Stomach (tissue), 9 donors: ENCODE results near the gene GYG2. TPM values are rescaled to one million over a fixed set of nuclear protein-coding genes. Genes with fewer than 3 reads are reported as not detected.
A peak's percentile ranks its signal among the peaks of the same experiment; 100 is the strongest.

Source experiments
- DNase-seq, 2 donors: peaks; one replicate each; pipeline versions ENCODE4 v3.0.0 to v3.0.0-alpha.2; 2013 to 2019
- H3K27ac ChIP-seq, 5 donors: fragments of 200-600 bp in 4 of 5; sonication (generic) in 4 of 5; one replicate each; pipeline ENCODE4 v1.5.1; 2013 to 2019; ENCODE audit warnings: mild to moderate bottlenecking in 1 of 5, moderate library complexity in 1 of 5
- H3K27me3 ChIP-seq, 3 donors: fragments of 200-600 bp; sonication (generic); one replicate each; pipeline ENCODE4 v1.5.1; 2017 to 2019; ENCODE audit warnings: mixed run types in 1 of 3
- H3K36me3 ChIP-seq, 4 donors: fragments of 200-600 bp; sonication (generic); 1 replicate in 3 of 4; 2 replicates in 1 of 4; pipeline ENCODE4 v1.5.1; 2016 to 2019
- H3K4me1 ChIP-seq, 4 donors: fragments of 200-600 bp; sonication (generic); one replicate each; pipeline ENCODE4 v1.5.1; 2016 to 2019
- H3K4me3 ChIP-seq, 4 donors: fragments of 200-600 bp; sonication (generic) in 3 of 4; one replicate each; pipeline ENCODE4 v1.5.1; 2016 to 2019; ENCODE audit warnings: mild to moderate bottlenecking in 1 of 4
- H3K9me3 ChIP-seq, 4 donors: fragments of 200-600 bp; sonication (generic); one replicate each; pipeline ENCODE4 v1.5.1; 2016 to 2019
- EP300 ChIP-seq: sonication (generic); formaldehyde crosslinking; IDR thresholded peaks from one replicate; pipeline ENCODE4 v1.6.1; 2017; ENCODE audit warnings: antibody characterized with exemption
- POLR2A ChIP-seq, 4 donors: fragments of 450-650 bp; IDR thresholded peaks; one replicate each; pipeline ENCODE4 v1.6.1; 2016; ENCODE audit warnings: antibody characterized with exemption in 4 of 4, control low read depth in 2 of 4, mild to moderate bottlenecking in 1 of 4, moderate library complexity in 1 of 4
- POLR2AphosphoS5 ChIP-seq, 3 donors: sonication (generic); formaldehyde crosslinking; IDR thresholded peaks; one replicate each; pipeline ENCODE4 v1.6.1; 2016; ENCODE audit warnings: antibody characterized with exemption in 3 of 3
- WGBS, 5 donors: extraction: QIAGEN DNeasy Blood & Tissue Kit in 3 of 5; methylation state at CpG; one replicate each; pipeline versions ENCODE4 v1.1.5 to v1.1.7; 2013 to 2018; 5-methylcytosine and 5-hydroxymethylcytosine counted together
- intact Hi-C: fragments of 100-400 bp; cut with DNase I; formaldehyde crosslinking; loops from one replicate; pipeline ENCODE4 v1.15.1; 2023; ENCODE audit warnings: low total_unique reads
- polyA plus RNA-seq, 3 donors: library from polyadenylated mRNA; stranded (reverse); fragments of 200-250 nt; gene quantifications; one replicate each; pipeline ENCODE4 v1.2.3, GENCODE V29; 2013
- total RNA-seq, 5 donors: library from RNA; depleted of rRNA; stranded (reverse); fragments of >200 nt; gene quantifications; one replicate each; pipeline versions ENCODE4 v1.1.0 to v1.2.3, GENCODE V29; 2014 to 2016
- TF ChIP-seq, protein P1 (sequence below), 7 experiments: fragments of 450-650 bp in 4 of 7; fragments of 200-600 bp in 3 of 7; sonication (generic) in 3 of 7; IDR thresholded peaks; one replicate each; pipeline ENCODE4 v1.5.1; 2016 to 2019; ENCODE audit warnings: antibody characterized with exemption in 7 of 7, control low read depth in 2 of 7, mild to moderate bottlenecking in 1 of 7
- donor health status: healthy with polysubstance abuse.
- donor health status: Bipolar disorder and iron deficiency.
- donor health status: healthy.

GYG2 gene
- total and polyA plus RNA-seq, 8 donors = 2.2 to 6.2 (median 5.5) TPM

DNA sequence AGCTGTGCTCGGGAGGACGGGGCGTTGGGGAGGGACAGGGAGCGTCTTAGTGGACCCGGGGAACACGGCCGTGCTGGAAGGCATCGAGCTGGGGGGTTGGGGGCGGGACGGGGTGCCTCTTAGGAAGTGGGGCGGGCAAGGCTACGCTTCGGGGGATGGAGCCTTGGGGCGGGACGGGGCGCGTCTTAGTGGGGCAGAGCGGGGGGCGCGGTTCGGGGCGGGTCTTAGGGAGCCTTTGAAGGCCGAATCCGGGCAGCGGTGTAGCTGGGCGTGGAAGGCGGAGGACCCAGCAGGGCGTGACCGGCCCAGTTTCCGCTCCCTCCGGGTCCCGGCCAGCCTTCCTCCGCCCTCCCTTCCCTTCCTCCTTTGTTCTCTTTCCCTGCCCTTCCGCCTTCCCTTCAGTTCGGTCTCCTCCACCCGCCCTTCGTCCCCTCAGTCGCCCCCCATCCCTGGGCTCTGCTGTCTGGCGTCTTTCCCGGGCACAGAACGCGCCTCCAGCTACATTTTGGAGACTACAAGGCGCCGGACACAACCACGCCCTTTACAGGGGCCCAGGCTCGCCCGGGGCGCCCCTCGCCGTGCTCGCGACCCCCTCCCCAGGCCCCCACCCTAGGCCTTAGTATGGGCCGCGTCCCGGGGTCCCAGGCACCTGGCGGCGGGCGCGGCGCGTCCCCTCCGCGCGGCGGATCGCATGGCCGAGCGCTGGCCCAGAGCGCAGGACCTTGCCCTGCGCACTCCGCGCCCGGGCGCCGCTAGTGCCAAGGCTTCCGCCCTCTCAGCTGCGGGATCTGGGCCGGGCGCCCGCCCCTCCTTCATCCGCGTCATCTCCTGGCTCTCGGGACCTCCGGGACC is 100.1 kb downstream of the GYG2 start, which contains the start of gene ARSD:
ARSD (minus strand) TSS at position 757 of the 852 bp plus-strand sequence; CDS start at position 693, 64 bp downstream.
- DNase-seq = peak; percentile 95 to 97
- peak within 1 kb of the TSS; percentile 56 to 78 (median 67) for H3K4me3 ChIP-seq
- no peak for TF ChIP-seq EP300
- TF ChIP-seq, protein P1, sequence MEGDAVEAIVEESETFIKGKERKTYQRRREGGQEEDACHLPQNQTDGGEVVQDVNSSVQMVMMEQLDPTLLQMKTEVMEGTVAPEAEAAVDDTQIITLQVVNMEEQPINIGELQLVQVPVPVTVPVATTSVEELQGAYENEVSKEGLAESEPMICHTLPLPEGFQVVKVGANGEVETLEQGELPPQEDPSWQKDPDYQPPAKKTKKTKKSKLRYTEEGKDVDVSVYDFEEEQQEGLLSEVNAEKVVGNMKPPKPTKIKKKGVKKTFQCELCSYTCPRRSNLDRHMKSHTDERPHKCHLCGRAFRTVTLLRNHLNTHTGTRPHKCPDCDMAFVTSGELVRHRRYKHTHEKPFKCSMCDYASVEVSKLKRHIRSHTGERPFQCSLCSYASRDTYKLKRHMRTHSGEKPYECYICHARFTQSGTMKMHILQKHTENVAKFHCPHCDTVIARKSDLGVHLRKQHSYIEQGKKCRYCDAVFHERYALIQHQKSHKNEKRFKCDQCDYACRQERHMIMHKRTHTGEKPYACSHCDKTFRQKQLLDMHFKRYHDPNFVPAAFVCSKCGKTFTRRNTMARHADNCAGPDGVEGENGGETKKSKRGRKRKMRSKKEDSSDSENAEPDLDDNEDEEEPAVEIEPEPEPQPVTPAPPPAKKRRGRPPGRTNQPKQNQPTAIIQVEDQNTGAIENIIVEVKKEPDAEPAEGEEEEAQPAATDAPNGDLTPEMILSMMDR (IDR thresholded peaks at IDR 0.05) = no peak
- TF ChIP-seq POLR2AphosphoS5 (IDR thresholded peaks at IDR 0.05) = peak; percentile 88 to 96 (median 92)
- TF ChIP-seq POLR2A (IDR thresholded peaks at IDR 0.05) = peak in 1 of 4 donors; percentile 9

GRCh38 chrX:2931155-2931554 is 102.4 kb downstream of the GYG2 start:
- no peaks in the 10 kb centered on the region for H3K36me3 ChIP-seq
- H3K4me1 ChIP-seq = peaks cover 0 to 16% (median 2%) of the 10 kb centered on the region in 4 donors
- TF ChIP-seq, protein P1 (IDR thresholded peaks at IDR 0.05) = no peak
- TF ChIP-seq POLR2AphosphoS5 (IDR thresholded peaks at IDR 0.05) = no peak
- no peak for TF ChIP-seq POLR2A (IDR thresholded peaks at IDR 0.05)
- no peak for TF ChIP-seq EP300
- WGBS, 5 donors = 77 to 95% (median 94%) methylated on average over 2 of the region's 2 CpGs
- H3K27me3 ChIP-seq = no peaks in the 10 kb centered on the region
- peaks cover 0 to 12% (median 5%) of the 10 kb centered on the region in 4 donors for H3K9me3 ChIP-seq
- no peak overlapping the region for H3K27ac ChIP-seq
- no peak overlapping the region for H3K4me3 ChIP-seq
- DNase-seq = no peak
- intact Hi-C loops = no loop called here

More for the DNA sequence above, 100.1 kb downstream of the GYG2 start, which contains the start of gene ARSD:
- peaks cover 0 to 18% (median 7%) of the 10 kb centered on the region in 4 donors for H3K36me3 ChIP-seq
- 1 to 3% (median 2%) methylated on average over 21 to 79 of the region's 84 CpGs for WGBS, 5 donors
- intact Hi-C loops = no loop called here
- H3K27ac ChIP-seq = peak within 1 kb of the TSS; percentile 96 to 99 (median 98)
- no peaks in the 10 kb centered on the region for H3K27me3 ChIP-seq
- H3K9me3 ChIP-seq = peaks cover 0 to 12% (median 5%) of the 10 kb centered on the region in 4 donors
- H3K4me1 ChIP-seq = peaks cover 0 to 16% (median 2%) of the 10 kb centered on the region in 4 donors

DNA sequence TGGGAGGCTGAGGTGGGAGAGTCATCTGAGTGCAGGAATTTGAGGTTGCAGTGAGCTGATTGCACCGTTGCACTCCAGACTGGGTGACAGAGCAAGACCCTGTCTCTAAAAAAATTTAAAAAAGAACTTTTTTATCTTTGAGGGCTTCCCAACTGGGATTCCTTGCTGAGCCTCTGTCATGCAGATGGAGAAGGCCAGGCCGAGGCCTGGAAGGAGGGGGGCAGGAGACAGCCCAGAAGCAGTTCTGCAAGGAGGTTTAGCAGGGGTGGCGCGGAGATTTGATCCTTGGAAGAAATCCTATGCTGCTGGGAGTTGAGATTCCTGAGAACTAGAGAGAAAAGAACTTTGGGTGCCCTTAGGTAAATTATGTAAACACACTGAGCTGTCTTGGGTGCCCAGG is 102.9 kb downstream of the GYG2 start:
- Histone ChIP-seq H3K27ac (no peak overlapping the region), H3K27me3 (no peaks in the 10 kb centered on the region), H3K4me3 (no peak overlapping the region), H3K36me3 (no peaks in the 10 kb centered on the region), H3K9me3 (peaks cover 0 to 12% (median 5%) of the 10 kb centered on the region in 4 donors), H3K4me1 (peaks cover 0 to 16% (median 2%) of the 10 kb centered on the region in 4 donors)
- intact Hi-C loops = no loop called here
- DNase-seq = no peak
- TF ChIP-seq POLR2A (IDR thresholded peaks at IDR 0.05) (no peak), POLR2AphosphoS5 (IDR thresholded peaks at IDR 0.05) (no peak), EP300 (no peak)
- TF ChIP-seq, protein P1 (IDR thresholded peaks at IDR 0.05) = no peak
- 68 to 88% (median 83%) methylated on average over 4 of the region's 4 CpGs for WGBS, 5 donors

Other genes with a start within 250 kb of the GYG2 start
- 100 to 1,000 TPM in 3 of 5 donors, 10 to 100 TPM in 2; 72.9 to 220 (median 153) TPM for gene CD99, start 137.6 kb upstream of the GYG2 start, total RNA-seq
- 100 to 1,000 TPM in 2 of 3 donors, 10 to 100 TPM in 1; 97.3 to 207 (median 103) TPM for gene CD99, start 137.6 kb upstream of the GYG2 start, polyA plus RNA-seq
- gene XG, start 76.9 kb upstream of the GYG2 start, total RNA-seq = not detected
- gene XG, start 76.9 kb upstream of the GYG2 start, polyA plus RNA-seq = under 1 TPM in 1 of 3 donors, not detected in 2; 0.70 TPM
- gene ARSD, start 100.4 kb downstream of the GYG2 start, total RNA-seq = 10 to 100 TPM; 13.4 to 69.3 (median 45.2) TPM
- 10 to 100 TPM; 13.6 to 20.5 (median 13.9) TPM for gene ARSD, start 100.4 kb downstream of the GYG2 start, polyA plus RNA-seq
- not detected for gene ARSH, start 177.6 kb downstream of the GYG2 start, total RNA-seq
- under 1 TPM in 1 of 3 donors, not detected in 2; 0.13 TPM for gene ARSH, start 177.6 kb downstream of the GYG2 start, polyA plus RNA-seq
- not detected for gene ARSF, start 212.5 kb downstream of the GYG2 start, total RNA-seq
- under 1 TPM in 1 of 3 donors, not detected in 2; 0.48 TPM for gene ARSF, start 212.5 kb downstream of the GYG2 start, polyA plus RNA-seq